ENCODE results near the gene ZNF311.

GRCh38 chr6:28974505-28974904 is 30.6 kb downstream of the ZNF311 start:
- TF ChIP-seq REST (IDR thresholded peaks at IDR 0.05; ENCODE audit: low read depth): no peak
- TF ChIP-seq MAX (IDR thresholded peaks at IDR 0.05): no peak
